Uterus (tissue), 4 donors: ENCODE results near the gene TFF3. TPM values are rescaled to one million over a fixed set of nuclear protein-coding genes. Genes with fewer than 3 reads are reported as not detected.

Experiments used
- DNase-seq, 2 donors: peaks; one replicate each; pipeline ENCODE4 v3.0.0-alpha.2; 2019 to 2020
- H3K27ac ChIP-seq, 2 donors: fragments of 200-600 bp; sonication (generic); 1 replicate in 1 of 2; 2 replicates in 1 of 2; pipeline ENCODE4 v1.5.1; 2016 to 2018
- H3K27me3 ChIP-seq, 2 donors: fragments of 200-600 bp; sonication (generic); one replicate each; pipeline ENCODE4 v1.5.1; 2018 to 2019; ENCODE audit warnings: control low read depth in 1 of 2
- H3K36me3 ChIP-seq, 2 donors: fragments of 200-600 bp; sonication (generic); one replicate each; pipeline ENCODE4 v1.5.1; 2019; ENCODE audit warnings: control low read depth in 1 of 2
- H3K4me1 ChIP-seq, 2 donors: fragments of 200-600 bp; sonication (generic); one replicate each; pipeline ENCODE4 v1.5.1; 2018 to 2019; ENCODE audit warnings: control low read depth in 1 of 2
- H3K4me3 ChIP-seq, 2 donors: fragments of 200-600 bp; sonication (generic); 1 replicate in 1 of 2; 2 replicates in 1 of 2; pipeline ENCODE4 v1.5.1; 2018 to 2019; ENCODE audit warnings: mild to moderate bottlenecking in 1 of 2
- H3K9me3 ChIP-seq, 2 donors: fragments of 200-600 bp; sonication (generic); one replicate each; pipeline ENCODE4 v1.5.1; 2019; ENCODE audit warnings: control low read depth in 1 of 2
- POLR2A ChIP-seq, 2 donors: fragments of 450-650 bp; IDR thresholded peaks; one replicate each; pipeline ENCODE4 v1.6.1; 2016; ENCODE audit warnings: antibody characterized with exemption in 2 of 2, mild to moderate bottlenecking in 1 of 2, moderate library complexity in 1 of 2
- intact Hi-C: fragments of 100-400 bp; cut with DNase I; formaldehyde crosslinking; loops from one replicate; pipeline ENCODE4 v1.15.1; 2023; ENCODE audit warnings: low total_unique reads
- total RNA-seq, 4 donors: library from RNA; depleted of rRNA in 3 of 4; stranded (reverse); fragments of >200 nt in 3 of 4; gene quantifications; one replicate each; pipeline versions ENCODE4 v1.1.0 to v1.2.4, GENCODE V29; 2014 to 2023
- TF ChIP-seq, protein P1 (sequence below), 4 experiments: fragments of 200-600 bp in 2 of 4; fragments of 450-650 bp in 2 of 4; sonication (generic) in 2 of 4; IDR thresholded peaks; one replicate each; pipeline ENCODE4 v1.5.1; 2016 to 2019; ENCODE audit warnings: antibody characterized with exemption in 4 of 4, mild to moderate bottlenecking in 2 of 4, moderate library complexity in 1 of 4
- donor health status: DM: yes; HTN: yes; CAD: no.

The TFF3 gene
- total RNA-seq, 4 donors from 2014 or later = 1.4 to 49.7 (median 24.2) TPM

DNA sequence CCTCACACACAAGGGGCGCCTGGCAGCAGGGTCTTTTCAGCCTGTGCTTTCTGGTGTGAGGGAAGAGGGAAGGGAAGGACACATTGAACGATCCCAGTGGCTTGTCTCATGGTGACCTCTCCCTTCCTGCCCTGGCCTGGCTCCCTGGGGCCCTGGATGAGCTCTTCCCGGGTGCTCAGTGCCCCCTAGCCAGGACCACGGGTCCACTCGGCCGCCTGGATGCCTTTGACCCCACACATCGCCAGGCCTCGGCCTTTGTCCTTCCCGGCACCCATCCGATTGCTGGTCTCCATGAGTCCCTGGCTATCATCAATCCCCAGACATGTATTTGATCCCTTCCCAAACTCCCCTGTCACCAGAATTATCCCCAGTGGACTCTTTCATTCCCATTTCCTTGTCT lies 6.0 kb upstream of the TFF3 start:
- DNase-seq = no peak
- Histone ChIP-seq H3K36me3 (no peaks in the 10 kb centered on the region), H3K27ac (no peak overlapping the region), H3K9me3 (no peaks in the 10 kb centered on the region), H3K4me1 (no peaks in the 10 kb centered on the region), H3K4me3 (no peak overlapping the region), H3K27me3 (no peaks in the 10 kb centered on the region)
- intact Hi-C loops = no loop called here
- TF ChIP-seq, protein P1, sequence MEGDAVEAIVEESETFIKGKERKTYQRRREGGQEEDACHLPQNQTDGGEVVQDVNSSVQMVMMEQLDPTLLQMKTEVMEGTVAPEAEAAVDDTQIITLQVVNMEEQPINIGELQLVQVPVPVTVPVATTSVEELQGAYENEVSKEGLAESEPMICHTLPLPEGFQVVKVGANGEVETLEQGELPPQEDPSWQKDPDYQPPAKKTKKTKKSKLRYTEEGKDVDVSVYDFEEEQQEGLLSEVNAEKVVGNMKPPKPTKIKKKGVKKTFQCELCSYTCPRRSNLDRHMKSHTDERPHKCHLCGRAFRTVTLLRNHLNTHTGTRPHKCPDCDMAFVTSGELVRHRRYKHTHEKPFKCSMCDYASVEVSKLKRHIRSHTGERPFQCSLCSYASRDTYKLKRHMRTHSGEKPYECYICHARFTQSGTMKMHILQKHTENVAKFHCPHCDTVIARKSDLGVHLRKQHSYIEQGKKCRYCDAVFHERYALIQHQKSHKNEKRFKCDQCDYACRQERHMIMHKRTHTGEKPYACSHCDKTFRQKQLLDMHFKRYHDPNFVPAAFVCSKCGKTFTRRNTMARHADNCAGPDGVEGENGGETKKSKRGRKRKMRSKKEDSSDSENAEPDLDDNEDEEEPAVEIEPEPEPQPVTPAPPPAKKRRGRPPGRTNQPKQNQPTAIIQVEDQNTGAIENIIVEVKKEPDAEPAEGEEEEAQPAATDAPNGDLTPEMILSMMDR (IDR thresholded peaks at IDR 0.05) = no peak
- TF ChIP-seq POLR2A (IDR thresholded peaks at IDR 0.05) = no peak

- no peak for TF ChIP-seq POLR2A (IDR thresholded peaks at IDR 0.05)
- TF ChIP-seq, protein P1 (IDR thresholded peaks at IDR 0.05) = no peak
- H3K27ac ChIP-seq = no peak overlapping the region
- H3K9me3 ChIP-seq = no peaks in the 10 kb centered on the region
- H3K27me3 ChIP-seq = no peaks in the 10 kb centered on the region
- H3K4me3 ChIP-seq = no peak overlapping the region
- intact Hi-C loops = no loop called here
- no peak for DNase-seq
- H3K4me1 ChIP-seq = no peaks in the 10 kb centered on the region
- no peaks in the 10 kb centered on the region for H3K36me3 ChIP-seq
Measured at GRCh38 chr21:42320791-42321190, 5.6 kb upstream of the TFF3 start.

- Histone ChIP-seq H3K27me3 (no peaks in the 10 kb centered on the region), H3K4me3 (no peak overlapping the region), H3K27ac (no peak overlapping the region), H3K4me1 (no peaks in the 10 kb centered on the region), H3K36me3 (no peaks in the 10 kb centered on the region), H3K9me3 (no peaks in the 10 kb centered on the region)
- peak in 1 of 2 donors; percentile 3 for DNase-seq
- no peak for TF ChIP-seq POLR2A (IDR thresholded peaks at IDR 0.05)
- TF ChIP-seq, protein P1 (IDR thresholded peaks at IDR 0.05) = no peak
- intact Hi-C loops = no loop called here
Measured at GRCh38 chr21:42319851-42320572, 4.8 kb upstream of the TFF3 start.

GRCh38 chr21:42319376-42319775 lies 4.2 kb upstream of the TFF3 start:
- Histone ChIP-seq H3K4me1 (no peaks in the 10 kb centered on the region), H3K4me3 (no peak overlapping the region), H3K27me3 (no peaks in the 10 kb centered on the region), H3K9me3 (no peaks in the 10 kb centered on the region), H3K27ac (no peak overlapping the region), H3K36me3 (no peaks in the 10 kb centered on the region)
- peak in 1 of 2 donors; percentile 0 for DNase-seq
- intact Hi-C loops = no loop called here
- TF ChIP-seq, protein P1 (IDR thresholded peaks at IDR 0.05) = no peak
- no peak for TF ChIP-seq POLR2A (IDR thresholded peaks at IDR 0.05)

DNA sequence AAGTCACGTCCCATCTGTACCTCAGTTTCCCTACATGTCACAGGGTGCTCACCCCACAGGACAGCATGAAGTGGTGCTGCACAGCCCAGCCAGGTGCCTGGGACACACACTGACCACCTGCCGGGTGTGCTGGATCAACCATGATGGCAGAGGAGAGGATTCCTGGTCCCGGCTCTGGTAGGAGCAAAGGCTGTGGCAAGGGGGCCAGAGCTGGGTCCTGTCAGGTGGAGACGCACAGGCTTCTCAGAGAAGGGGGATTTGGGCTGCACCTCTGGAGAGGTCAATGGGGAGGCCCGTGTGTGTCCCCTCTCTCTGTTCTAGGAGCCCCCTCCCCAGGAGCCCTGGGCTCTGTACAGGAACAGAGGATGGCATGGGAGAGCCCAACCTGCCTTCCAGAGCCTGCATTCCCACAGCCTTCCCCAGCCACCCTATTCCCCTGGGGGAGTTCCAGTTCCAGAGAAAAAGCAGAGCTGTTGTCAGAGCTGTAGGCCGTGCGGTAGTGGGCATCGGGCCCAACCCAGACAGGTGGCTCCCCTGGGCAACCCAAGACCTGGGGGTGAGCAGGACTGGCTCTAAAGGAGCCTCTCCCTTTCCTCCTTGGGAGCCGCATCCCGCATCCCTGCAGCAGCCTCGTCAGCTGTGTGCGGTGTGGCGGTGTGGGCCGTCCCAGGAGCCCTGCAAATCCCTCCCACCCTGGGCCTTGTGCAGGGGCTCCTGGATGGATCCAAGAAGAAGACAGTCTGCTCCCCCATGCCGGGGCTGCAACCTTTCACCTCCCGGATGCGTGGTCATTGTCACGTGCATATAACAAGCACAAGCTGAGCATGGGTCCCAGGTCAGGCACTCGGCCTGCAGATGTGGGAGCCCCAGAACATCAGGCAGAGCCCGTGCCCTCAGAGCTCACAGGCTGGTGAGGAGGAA lies 2.9 kb upstream of the TFF3 start:
- Histone ChIP-seq H3K9me3 (no peaks in the 10 kb centered on the region), H3K27ac (no peak overlapping the region), H3K27me3 (no peaks in the 10 kb centered on the region), H3K4me1 (no peaks in the 10 kb centered on the region), H3K4me3 (no peak overlapping the region), H3K36me3 (no peaks in the 10 kb centered on the region)
- peak in 1 of 2 donors; percentile 4 for DNase-seq
- intact Hi-C loops = no loop called here
- TF ChIP-seq POLR2A (IDR thresholded peaks at IDR 0.05) = no peak
- TF ChIP-seq, protein P1 (IDR thresholded peaks at IDR 0.05) = no peak
